ENCODE results near the gene LRRC10B.

Gene LRRC10B

DNA sequence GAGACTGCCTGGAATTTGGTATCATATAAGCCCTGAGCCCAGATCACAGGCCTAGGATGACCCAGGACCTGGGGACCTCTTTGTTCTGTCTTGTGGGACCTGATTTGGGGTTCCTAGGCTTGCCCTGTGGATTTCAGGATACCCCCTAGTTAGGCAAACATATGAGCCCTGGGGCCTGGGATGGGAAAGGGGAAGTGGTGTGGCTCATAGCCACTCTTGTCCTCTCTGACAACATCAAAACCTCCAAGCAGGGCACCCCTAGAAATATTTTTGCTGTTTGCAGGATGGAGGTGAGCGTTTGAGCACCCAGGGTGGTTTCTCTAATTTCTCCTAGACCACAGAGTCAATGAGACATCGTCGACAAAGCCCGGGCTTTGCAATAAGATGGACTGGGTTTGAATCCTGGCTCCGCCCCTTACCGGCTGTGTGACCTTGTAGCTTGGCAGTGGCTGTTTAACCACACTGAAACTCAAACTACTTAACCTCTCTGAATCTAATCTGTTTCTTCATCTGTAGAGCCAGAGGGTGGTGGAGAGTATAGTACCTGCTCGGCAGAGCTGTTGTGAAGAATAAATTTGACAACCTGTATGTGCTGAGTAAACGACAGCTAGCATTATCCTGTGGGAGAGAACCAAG, 5.3 kb upstream of the LRRC10B start:
- no peak for DNase-seq (ENCODE audit: low read depth, low spot score)
- ChIA-PET CTCF (interaction anchor here (0.9 to 4.8 kb wide), 7 partner anchors 11 to 136 kb away, joined by 3 to 32 read pairs (median 6); no protein-coding TSS in a partner anchor), POLR2A (no interaction called here)
- no peak overlapping the region for H3K4me3 ChIP-seq (ENCODE audit: low read depth, low read length)
- no peak for TF ChIP-seq CTCF (IDR thresholded peaks at IDR 0.05; ENCODE audit: insufficient read depth, low read length, missing control alignments)

- CTCF ChIA-PET: interaction anchor here (1.0 to 6.4 kb wide), 4 partner anchors 14 to 133 kb away, joined by 3 to 81 read pairs (median 4); no protein-coding TSS in a partner anchor
- TF ChIP-seq CTCF (IDR thresholded peaks at IDR 0.05; ENCODE audit: insufficient read depth, low read length, missing control alignments): no peak
- POLR2A ChIA-PET: no interaction called here
Measured at GRCh38 chr11:61505106-61505505, 3.4 kb upstream of the LRRC10B start.

GRCh38 chr11:61505640-61506155, 2.9 kb upstream of the LRRC10B start:
- no peak for DNase-seq (ENCODE audit: low read depth, low spot score)
- POLR2A ChIA-PET: interaction anchor here (0.7 kb wide), 1 partner anchor 9 kb away, joined by 3 read pairs; no protein-coding TSS in a partner anchor
- no peak overlapping the region for H3K4me3 ChIP-seq (ENCODE audit: low read depth, low read length)
- no peak for TF ChIP-seq CTCF (IDR thresholded peaks at IDR 0.05; ENCODE audit: insufficient read depth, low read length, missing control alignments)
- CTCF ChIA-PET: interaction anchor here (0.8 to 6.4 kb wide), 6 partner anchors 13 to 133 kb away, joined by 3 to 81 read pairs (median 5); no protein-coding TSS in a partner anchor

More at GRCh38 chr11:61505106-61505505, 3.4 kb upstream of the LRRC10B start:
- no peak overlapping the region for H3K4me3 ChIP-seq (ENCODE audit: low read depth, low read length)
- DNase-seq (ENCODE audit: low read depth, low spot score): no peak

DNA sequence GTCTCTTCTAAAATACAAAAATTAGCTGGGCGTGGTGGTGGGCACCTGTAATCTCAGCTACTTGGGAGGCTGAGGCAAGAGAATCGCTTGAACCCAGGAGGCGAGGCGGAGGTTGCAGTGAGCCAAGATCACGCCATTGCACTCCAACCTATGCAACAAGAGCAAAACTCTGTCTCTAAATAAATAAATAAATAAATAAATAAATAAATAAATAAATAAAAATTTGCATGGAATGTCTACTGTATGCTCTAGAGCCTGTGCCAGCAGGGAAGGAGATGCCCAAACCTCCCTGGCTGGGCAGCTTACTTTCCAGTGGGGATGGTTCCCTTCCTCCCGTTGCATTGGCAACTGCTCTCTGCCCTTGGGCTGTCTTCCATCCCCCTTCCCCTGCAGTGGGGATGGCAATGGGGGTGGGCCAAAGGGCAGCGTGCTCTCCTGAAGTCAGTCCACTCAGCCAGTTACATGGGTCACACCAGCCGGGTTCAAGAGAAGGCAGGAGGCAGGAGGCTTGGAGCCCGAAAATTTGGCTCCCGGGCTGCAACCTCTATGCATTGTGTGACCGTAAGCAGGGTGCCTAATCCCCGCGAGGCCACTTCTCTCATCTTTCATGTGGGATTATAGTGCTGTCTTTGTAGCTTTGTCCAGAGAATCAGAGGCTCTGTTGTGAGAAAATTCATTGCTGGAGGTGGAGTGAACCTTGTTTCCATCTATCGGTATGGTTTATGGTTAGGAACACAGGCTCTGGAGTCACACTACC, 1.4 kb upstream of the LRRC10B start:
- H3K4me3 ChIP-seq (ENCODE audit: low read depth, low read length): no peak overlapping the region
- no peak for TF ChIP-seq CTCF (IDR thresholded peaks at IDR 0.05; ENCODE audit: insufficient read depth, low read length, missing control alignments)
- CTCF ChIA-PET: interaction anchor here (1.0 to 8.4 kb wide), 6 partner anchors 12 to 131 kb away, joined by 3 to 107 read pairs (median 7); a partner anchor contains a TSS
- POLR2A ChIA-PET: no interaction called here
- DNase-seq (ENCODE audit: low read depth, low spot score): no peak

- no peak for DNase-seq (ENCODE audit: low read depth, low spot score)
- ChIA-PET POLR2A (no interaction called here), CTCF (interaction anchor here (0.7 to 8.4 kb wide), 16 partner anchors 9 to 119 kb away, joined by 3 to 107 read pairs (median 4); a partner anchor contains a TSS)
- H3K4me3 ChIP-seq (ENCODE audit: low read depth, low read length): peak overlapping the region; percentile 24
- TF ChIP-seq CTCF (IDR thresholded peaks at IDR 0.05; ENCODE audit: insufficient read depth, low read length, missing control alignments): peak; percentile 44
Measured at GRCh38 chr11:61509043-61510029, 787 bp downstream of the LRRC10B start.
